Spleen (tissue), 11 donors: Measurements from ENCODE around the gene MTERF1. TPM values are rescaled to one million over a fixed set of nuclear protein-coding genes. Genes with fewer than 3 reads are reported as not detected.
A peak's percentile ranks its signal among the peaks of the same experiment; 100 is the strongest.
"Not testable (repeated sequence)": the region's sequence is repeated elsewhere in the genome, so short reads cannot be mapped to it uniquely, and the experiment has no call there.

ENCODE experiments used
- DNase-seq: peaks from one replicate; pipeline ENCODE4 v3.0.0-alpha.2; 2020
- H3K27ac ChIP-seq, 8 donors: fragments of 200-600 bp; sonication (generic) in 7 of 8; 1 replicate in 4 of 8; 2 replicates in 4 of 8; pipeline versions ENCODE4 v1.5.0 to v1.8.0; 2016 to 2021; ENCODE audit warnings: inconsistent platforms in 4 of 8, mild to moderate bottlenecking in 4 of 8, moderate library complexity in 1 of 8
- H3K27me3 ChIP-seq, 7 donors: fragments of 200-600 bp; sonication (generic) in 6 of 7; replicated peaks in 1 of 7; 1 replicate in 4 of 7; 2 replicates in 3 of 7; pipeline versions ENCODE4 v1.5.0 to v1.8.0; 2016 to 2021; ENCODE audit warnings: inconsistent platforms in 3 of 7, mild to moderate bottlenecking in 1 of 7
- H3K36me3 ChIP-seq, 6 donors: fragments of 200-600 bp; sonication (generic) in 5 of 6; 1 replicate in 4 of 6; 2 replicates in 2 of 6; pipeline versions ENCODE4 v1.5.0 to v1.8.0; 2016 to 2021; ENCODE audit warnings: inconsistent platforms in 2 of 6
- H3K4me1 ChIP-seq, 6 donors: fragments of 200-600 bp; sonication (generic) in 5 of 6; 1 replicate in 3 of 6; 2 replicates in 3 of 6; pipeline versions ENCODE4 v1.5.0 to v1.8.0; 2016 to 2021; ENCODE audit warnings: inconsistent platforms in 3 of 6
- H3K4me3 ChIP-seq, 8 donors: fragments of 200-600 bp; sonication (generic) in 7 of 8; 1 replicate in 4 of 8; 2 replicates in 4 of 8; pipeline versions ENCODE4 v1.5.0 to v1.8.0; 2016 to 2021; ENCODE audit warnings: inconsistent platforms in 4 of 8, mild to moderate bottlenecking in 4 of 8, moderate library complexity in 2 of 8
- H3K9me3 ChIP-seq, 8 donors: fragments of 200-600 bp; sonication (generic) in 7 of 8; 1 replicate in 4 of 8; 2 replicates in 4 of 8; pipeline versions ENCODE4 v1.5.0 to v1.8.0; 2016 to 2021; ENCODE audit warnings: inconsistent platforms in 4 of 8
- CTCF ChIP-seq, 11 experiments: fragments of 200-600 bp in 7 of 11; fragments of 450-650 bp in 4 of 11; sonication (generic) in 4 of 11; IDR thresholded peaks in 8 of 11; conservative IDR thresholded peaks in 3 of 11; 1 replicate in 7 of 11; 2 replicates in 4 of 11; pipeline versions ENCODE4 v1.4.0 to v1.8.0; 2016 to 2021; ENCODE audit warnings: antibody characterized with exemption in 11 of 11, inconsistent platforms in 4 of 11, mild to moderate bottlenecking in 1 of 11
- POLR2A ChIP-seq, 3 donors: fragments of 450-650 bp; IDR thresholded peaks; one replicate each; pipeline ENCODE4 v1.5.1; 2017; ENCODE audit warnings: antibody characterized with exemption in 3 of 3, mild to moderate bottlenecking in 1 of 3
- POLR2AphosphoS5 ChIP-seq, 3 donors: sonication (generic); formaldehyde crosslinking; IDR thresholded peaks; one replicate each; pipeline ENCODE4 v1.5.1; 2017; ENCODE audit warnings: antibody characterized with exemption in 3 of 3
- WGBS, 5 donors: extraction: QIAGEN DNeasy Blood & Tissue Kit in 3 of 5; methylation state at CpG; one replicate each; pipeline versions ENCODE4 v1.1.5 to v1.1.7; 2013 to 2018; 5-methylcytosine and 5-hydroxymethylcytosine counted together
- intact Hi-C: fragments of 100-400 bp; cut with DNase I; formaldehyde crosslinking; loops from one replicate; pipeline ENCODE4 v1.15.0; 2023; ENCODE audit warnings: low total_unique reads
- polyA plus RNA-seq, 3 donors: library from polyadenylated mRNA; stranded (reverse); fragments of 200-250 nt; gene quantifications; one replicate each; pipeline ENCODE4 v1.2.1, GENCODE V29; 2013
- total RNA-seq, 7 donors: library from RNA; depleted of rRNA in 3 of 7; stranded (reverse); fragments of >200 nt in 3 of 7; fragmentation: NEBNext Ultra II Directional in 4 of 7; extraction: Animal tissue kit (Norgen Biotek cat#: 25700) in 4 of 7; gene quantifications; one replicate each; pipeline versions ENCODE4 v1.1.0 to v1.2.1, GENCODE V29; 2016 to 2021
- donor health status: healthy with polysubstance abuse.
- donor health status: DM: no; HTN: no; CAD: no; lungs with moderate emphysema.
- donor health status: DM: no; HTN: no; CAD: no.
- donor health status: Bipolar disorder and iron deficiency.
- donor health status: healthy.
- donor health status: DM: no; HTN: no; CAD: no.
- donor health status: DM: yes; HTN: yes; CAD: no.

The MTERF1 gene
- total and polyA plus RNA-seq, 10 donors: 11.6 to 20.1 (median 14.7) TPM

GRCh38 chr7:91892821-91893340 lies 12.4 kb upstream of the MTERF1 start:
- Histone ChIP-seq H3K27me3 (peaks cover 0 to 6% (median 0%) of the 10 kb centered on the region in 7 donors), H3K9me3 (peaks cover 0 to 12% (median 0%) of the 10 kb centered on the region in 8 donors), H3K4me1 (no peaks in the 10 kb centered on the region), H3K36me3 (no peaks in the 10 kb centered on the region), H3K27ac (no peak overlapping the region), H3K4me3 (no peak overlapping the region)
- intact Hi-C loops: no loop called here
- TF ChIP-seq POLR2AphosphoS5 (IDR thresholded peaks at IDR 0.05) (no peak), CTCF (IDR thresholded peaks at IDR 0.05 in 8 of 11, conservative IDR thresholded peaks at IDR 0.05 in 3 of 11) (no peak), POLR2A (IDR thresholded peaks at IDR 0.05) (no peak)
- no peak for DNase-seq
- 57 to 83% (median 63%) methylated on average over 2 of the region's 2 CpGs for WGBS, 5 donors

GRCh38 chr7:91892099-91892705 lies 11.7 kb upstream of the MTERF1 start:
- Histone ChIP-seq H3K4me3 (no peak overlapping the region), H3K4me1 (no peaks in the 10 kb centered on the region), H3K27ac (no peak overlapping the region), H3K27me3 (peaks cover 0 to 6% (median 0%) of the 10 kb centered on the region in 7 donors), H3K36me3 (no peaks in the 10 kb centered on the region), H3K9me3 (peaks cover 0 to 18% (median 0%) of the 10 kb centered on the region in 8 donors)
- DNase-seq: no peak
- no peak for TF ChIP-seq POLR2A (IDR thresholded peaks at IDR 0.05)
- TF ChIP-seq CTCF (IDR thresholded peaks at IDR 0.05 in 8 of 11, conservative IDR thresholded peaks at IDR 0.05 in 3 of 11): no peak
- TF ChIP-seq POLR2AphosphoS5 (IDR thresholded peaks at IDR 0.05): no peak
- intact Hi-C loops: no loop called here
- 32 to 62% (median 41%) methylated on average over 3 of the region's 3 CpGs for WGBS, 5 donors

- H3K4me3 ChIP-seq, H3K27ac ChIP-seq, H3K4me1 ChIP-seq, H3K36me3 ChIP-seq, intact Hi-C loops, H3K27me3 ChIP-seq: not testable (repeated sequence)
- 92 to 99% (median 96%) methylated on average over 26 to 60 of the region's 60 CpGs for WGBS, 5 donors
- peaks cover 0 to 25% (median 0%) of the 10 kb centered on the region in 8 donors for H3K9me3 ChIP-seq
- DNase-seq: peak; percentile 64
These were observed 8.0 kb upstream of the MTERF1 start for GRCh38 chr7:91888271-91889175.

GRCh38 chr7:91887336-91888213 lies 7.1 kb upstream of the MTERF1 start:
- DNase-seq: peak; percentile 64
- WGBS, 5 donors: 88 to 98% (median 92%) methylated on average over 10 to 54 of the region's 54 CpGs
- peaks cover 0 to 25% (median 0%) of the 10 kb centered on the region in 8 donors for H3K9me3 ChIP-seq
- H3K36me3 ChIP-seq, intact Hi-C loops, H3K4me3 ChIP-seq, H3K4me1 ChIP-seq, H3K27ac ChIP-seq, H3K27me3 ChIP-seq: not testable (repeated sequence)
